Neural progenitor cell (in vitro differentiated cells): ENCODE measurements around the gene KRTAP4-4. TPM values are rescaled to one million over a fixed set of nuclear protein-coding genes. Genes with fewer than 3 reads are reported as not detected.
"Not testable (repeated sequence)": the region's sequence is repeated elsewhere in the genome, so short reads cannot be mapped to it uniquely, and the experiment has no call there.

Source experiments
- DNase-seq: peaks from one replicate; pipeline ENCODE4 v3.0.0-alpha.2; 2016; ENCODE audit warnings: low spot score
- H2AFZ ChIP-seq: fragments of 200-600 bp; sonication (generic); replicated peaks from 2 replicates; pipeline ENCODE4 v1.6.1; 2016; ENCODE audit warnings: antibody characterized with exemption
- H3F3A ChIP-seq: fragments of 200-600 bp; sonication (generic); 2 replicates; pipeline ENCODE4 v1.6.1; 2016; ENCODE audit warnings: antibody characterized with exemption, low read depth
- H3K27ac ChIP-seq: fragments of 200-600 bp; sonication (generic); 2 replicates; pipeline ENCODE4 v1.5.1; 2016; ENCODE audit warnings: mild to moderate bottlenecking
- H3K27me3 ChIP-seq: fragments of 200-600 bp; sonication (generic); 2 replicates; pipeline ENCODE4 v1.6.1; 2016; ENCODE audit warnings: mild to moderate bottlenecking, moderate library complexity
- H3K36me3 ChIP-seq: fragments of 200-600 bp; sonication (generic); 2 replicates; pipeline ENCODE4 v1.5.1; 2016
- H3K4me1 ChIP-seq: fragments of 200-600 bp; sonication (generic); 2 replicates; pipeline ENCODE4 v1.6.1; 2016; ENCODE audit warnings: mixed run types
- H3K4me2 ChIP-seq: fragments of 200-600 bp; sonication (generic); 2 replicates; pipeline ENCODE4 v1.6.1; 2016
- H3K4me3 ChIP-seq: fragments of 200-600 bp; sonication (generic); 2 replicates; pipeline ENCODE4 v1.5.1; 2016
- H3K79me2 ChIP-seq: fragments of 200-600 bp; sonication (generic); 2 replicates; pipeline ENCODE4 v1.6.1; 2016; ENCODE audit warnings: low read depth
- H3K9ac ChIP-seq: fragments of 200-600 bp; sonication (generic); 2 replicates; pipeline ENCODE4 v1.6.1; 2016
- H3K9me3 ChIP-seq: fragments of 200-600 bp; sonication (generic); 2 replicates; pipeline ENCODE4 v1.5.1; 2016; ENCODE audit warnings: low read depth
- H4K20me1 ChIP-seq: fragments of 200-600 bp; sonication (generic); 2 replicates; pipeline ENCODE4 v1.6.1; 2016; ENCODE audit warnings: low read depth
- H3K27ac Mint-ChIP-seq: 3 replicates; pipeline ENCODE4 v1.8.0; 2021; ENCODE audit warnings: mixed read lengths
- H3K27me3 Mint-ChIP-seq: 2 replicates; pipeline ENCODE4 v1.8.0; 2022; ENCODE audit warnings: low read depth, mild to moderate bottlenecking, inconsistent platforms, moderate library complexity, mixed read lengths; ENCODE audit not compliant: insufficient read depth
- H3K36me3 Mint-ChIP-seq: 3 replicates; pipeline ENCODE4 v1.8.0; 2021; ENCODE audit warnings: mixed read lengths
- H3K4me1 Mint-ChIP-seq: 3 replicates; pipeline ENCODE4 v1.8.0; 2021; ENCODE audit warnings: mixed read lengths
- H3K4me3 Mint-ChIP-seq: 3 replicates; pipeline ENCODE4 v1.8.0; 2021; ENCODE audit warnings: mild to moderate bottlenecking, moderate library complexity, mixed read lengths
- H3K9me3 Mint-ChIP-seq: 3 replicates; pipeline ENCODE4 v1.8.0; 2020; ENCODE audit warnings: mixed read lengths
- CTCF ChIP-seq: fragments of 200-600 bp; sonication (generic); IDR thresholded peaks from 2 replicates; pipeline ENCODE4 v1.5.1; 2017; ENCODE audit warnings: antibody characterized with exemption, mild to moderate bottlenecking
- EZH2 ChIP-seq: fragments of 200-600 bp; sonication (generic); IDR thresholded peaks from 2 replicates; pipeline ENCODE4 v1.6.1; 2017; ENCODE audit warnings: antibody characterized with exemption, mild to moderate bottlenecking, moderate library complexity
- EZH2phosphoT487 ChIP-seq: fragments of 200-600 bp; sonication (generic); IDR thresholded peaks from 2 replicates; pipeline ENCODE4 v1.6.1; 2017; ENCODE audit warnings: antibody characterized with exemption
- total RNA-seq: library from RNA; depleted of rRNA; stranded (reverse); fragments of >200 nt; gene quantifications from 2 replicates; pipeline ENCODE4 v1.2.3, GENCODE V29; 2015; ENCODE audit warnings: low replicate concordance

The KRTAP4-4 gene
- total RNA-seq, 1 donor from 2014 or later = not detected

DNA sequence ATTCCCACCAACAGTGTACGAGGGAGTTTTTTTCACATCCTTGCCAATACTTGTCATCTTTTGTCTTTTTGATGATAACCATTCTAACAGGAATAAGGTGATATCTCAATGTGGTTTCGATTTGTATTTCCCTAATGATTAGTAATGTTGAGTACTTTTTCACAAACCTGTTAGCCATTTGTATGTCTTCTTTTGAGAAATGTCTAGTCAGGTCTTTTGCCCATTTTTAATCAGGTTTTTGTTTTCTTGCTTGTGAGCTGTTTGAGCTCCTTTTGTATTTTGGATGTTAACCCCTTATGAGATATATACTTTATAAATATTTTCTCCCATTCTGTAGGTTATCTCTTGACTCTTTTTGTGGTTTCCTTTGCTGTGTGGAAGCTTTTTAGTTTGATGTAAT, 9.0 kb downstream of the KRTAP4-4 start:
- H3K4me3 ChIP-seq = no peak overlapping the region

DNA sequence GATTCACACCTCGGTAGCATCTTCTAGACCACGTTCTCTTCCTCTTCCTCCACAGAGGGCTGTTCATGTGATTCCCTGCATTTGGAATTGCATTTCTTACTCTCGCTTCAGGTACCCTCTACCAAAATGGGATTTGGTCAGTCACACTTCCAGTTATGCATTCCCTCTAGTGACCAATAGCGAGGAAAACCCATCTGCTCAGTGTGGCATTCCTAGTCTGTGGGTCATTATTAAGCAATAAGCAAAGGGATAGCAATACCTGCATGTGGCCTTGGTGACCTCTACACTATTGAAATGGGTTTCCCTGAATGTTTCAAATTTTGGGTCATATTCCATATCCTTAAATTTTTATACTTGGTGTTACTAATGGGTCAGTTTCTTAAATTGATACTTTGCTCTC, 10.5 kb downstream of the KRTAP4-4 start:
- no peak overlapping the region for H2AFZ ChIP-seq
- H3K4me2 ChIP-seq = no peak overlapping the region
- H3K4me1 ChIP-seq = no peaks in the 10 kb centered on the region
- no peak overlapping the region for H3K9ac ChIP-seq
- no peaks in the 10 kb centered on the region for H3K9me3 ChIP-seq
- Mint-ChIP-seq H3K27ac (no peak overlapping the region), H3K27me3 (peaks cover 2% of the 10 kb centered on the region), H3K4me3 (no peak overlapping the region), H3K4me1 (no peaks in the 10 kb centered on the region), H3K9me3 (no peaks in the 10 kb centered on the region), H3K36me3 (no peaks in the 10 kb centered on the region)
- DNase-seq = no peak
- H3K27me3 ChIP-seq = no peaks in the 10 kb centered on the region
- H4K20me1 ChIP-seq = no peaks in the 10 kb centered on the region
- no peak overlapping the region for H3K4me3 ChIP-seq
- H3K36me3 ChIP-seq = no peaks in the 10 kb centered on the region
- TF ChIP-seq EZH2phosphoT487 (no peak), CTCF (no peak), EZH2 (no peak)
- no peaks in the 10 kb centered on the region for H3K79me2 ChIP-seq
- no peaks in the 10 kb centered on the region for H3F3A ChIP-seq
- no peak overlapping the region for H3K27ac ChIP-seq

More for the DNA sequence above, 9.0 kb downstream of the KRTAP4-4 start:
- H4K20me1 ChIP-seq = no peaks in the 10 kb centered on the region
- H3K9me3 ChIP-seq = no peaks in the 10 kb centered on the region
- H3K4me1 Mint-ChIP-seq = no peaks in the 10 kb centered on the region
- no peaks in the 10 kb centered on the region for H3K4me1 ChIP-seq
- no peaks in the 10 kb centered on the region for H3K36me3 Mint-ChIP-seq
- H3K4me2 ChIP-seq = no peak overlapping the region
- H2AFZ ChIP-seq = no peak overlapping the region
- H3K27ac ChIP-seq = no peak overlapping the region
- no peaks in the 10 kb centered on the region for H3K27me3 ChIP-seq
- H3F3A ChIP-seq = no peaks in the 10 kb centered on the region
- no peak overlapping the region for H3K27ac Mint-ChIP-seq
- peaks cover 2% of the 10 kb centered on the region for H3K27me3 Mint-ChIP-seq
- no peak for DNase-seq
- H3K9me3 Mint-ChIP-seq = no peaks in the 10 kb centered on the region
- TF ChIP-seq CTCF (no peak), EZH2 (no peak), EZH2phosphoT487 (no peak)
- H3K4me3 Mint-ChIP-seq = no peak overlapping the region
- H3K36me3 ChIP-seq = no peaks in the 10 kb centered on the region
- H3K79me2 ChIP-seq = no peaks in the 10 kb centered on the region
- H3K9ac ChIP-seq = no peak overlapping the region

DNA sequence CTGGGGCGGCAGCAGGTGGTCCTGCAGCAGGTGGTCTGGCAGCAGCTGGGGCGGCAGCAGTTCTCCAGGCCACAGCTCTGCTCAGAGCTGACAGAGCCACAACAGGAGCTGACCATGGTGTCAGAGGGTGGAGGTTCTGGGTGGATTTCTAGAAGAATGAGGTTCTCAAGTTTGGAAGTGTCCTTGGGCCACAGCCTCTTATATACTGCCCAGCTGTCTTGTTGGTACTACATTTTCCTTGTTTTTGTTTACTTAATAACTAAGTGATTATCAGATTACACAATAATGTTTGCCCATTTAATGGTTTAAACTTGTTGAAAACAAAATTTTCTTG, 10.9 kb downstream of the KRTAP4-4 start, which contains the start of gene KRTAP4-5:
Gene KRTAP4-5, minus strand, starts transcription at position 174 of the 334 bp plus-strand sequence. Its CDS starts 58 bp downstream, at position 116.
- peaks cover 2% of the 10 kb centered on the region for H3K27me3 Mint-ChIP-seq
- TF ChIP-seq EZH2 = no peak
- TF ChIP-seq EZH2phosphoT487 = no peak
- TF ChIP-seq CTCF = no peak
- Histone ChIP-seq H4K20me1 (no peaks in the 10 kb centered on the region), H3K9ac (no peak within 1 kb of the TSS), H3K4me3 (no peak within 1 kb of the TSS), H3K4me2 (no peak within 1 kb of the TSS), H3K4me1 (no peaks in the 10 kb centered on the region), H3K27me3 (no peaks in the 10 kb centered on the region), H3K27ac (no peak within 1 kb of the TSS), H3K79me2 (no peaks in the 10 kb centered on the region), H3K9me3 (no peaks in the 10 kb centered on the region), H3F3A (no peaks in the 10 kb centered on the region), H3K36me3 (no peaks in the 10 kb centered on the region), H2AFZ (no peak within 1 kb of the TSS)
- H3K36me3 Mint-ChIP-seq = no peaks in the 10 kb centered on the region
- H3K4me3 Mint-ChIP-seq = no peak within 1 kb of the TSS
- no peak within 1 kb of the TSS for H3K27ac Mint-ChIP-seq
- no peak for DNase-seq
- no peaks in the 10 kb centered on the region for H3K4me1 Mint-ChIP-seq
- H3K9me3 Mint-ChIP-seq = no peaks in the 10 kb centered on the region

- H3K4me1 ChIP-seq, H3K9me3 ChIP-seq, H3K27me3 ChIP-seq, H3K27ac ChIP-seq, H3K36me3 ChIP-seq, DNase-seq, H3K4me2 ChIP-seq, H4K20me1 ChIP-seq, H3K27me3 Mint-ChIP-seq, H3K9ac ChIP-seq, H3K4me3 Mint-ChIP-seq, H3K4me1 Mint-ChIP-seq, H3F3A ChIP-seq, H3K27ac Mint-ChIP-seq, H3K4me3 ChIP-seq, H3K36me3 Mint-ChIP-seq, H2AFZ ChIP-seq, H3K79me2 ChIP-seq, H3K9me3 Mint-ChIP-seq: not testable (repeated sequence)
Measured at GRCh38 chr17:41148971-41149651, 11.4 kb downstream of the KRTAP4-4 start.
